Measurements from ENCODE around the gene MGAT5B.
A peak's percentile ranks its signal among the peaks of the same experiment; 100 is the strongest.
"Not testable (repeated sequence)": the region's sequence is repeated elsewhere in the genome, so short reads cannot be mapped to it uniquely, and the experiment has no call there.

Gene MGAT5B

DNA sequence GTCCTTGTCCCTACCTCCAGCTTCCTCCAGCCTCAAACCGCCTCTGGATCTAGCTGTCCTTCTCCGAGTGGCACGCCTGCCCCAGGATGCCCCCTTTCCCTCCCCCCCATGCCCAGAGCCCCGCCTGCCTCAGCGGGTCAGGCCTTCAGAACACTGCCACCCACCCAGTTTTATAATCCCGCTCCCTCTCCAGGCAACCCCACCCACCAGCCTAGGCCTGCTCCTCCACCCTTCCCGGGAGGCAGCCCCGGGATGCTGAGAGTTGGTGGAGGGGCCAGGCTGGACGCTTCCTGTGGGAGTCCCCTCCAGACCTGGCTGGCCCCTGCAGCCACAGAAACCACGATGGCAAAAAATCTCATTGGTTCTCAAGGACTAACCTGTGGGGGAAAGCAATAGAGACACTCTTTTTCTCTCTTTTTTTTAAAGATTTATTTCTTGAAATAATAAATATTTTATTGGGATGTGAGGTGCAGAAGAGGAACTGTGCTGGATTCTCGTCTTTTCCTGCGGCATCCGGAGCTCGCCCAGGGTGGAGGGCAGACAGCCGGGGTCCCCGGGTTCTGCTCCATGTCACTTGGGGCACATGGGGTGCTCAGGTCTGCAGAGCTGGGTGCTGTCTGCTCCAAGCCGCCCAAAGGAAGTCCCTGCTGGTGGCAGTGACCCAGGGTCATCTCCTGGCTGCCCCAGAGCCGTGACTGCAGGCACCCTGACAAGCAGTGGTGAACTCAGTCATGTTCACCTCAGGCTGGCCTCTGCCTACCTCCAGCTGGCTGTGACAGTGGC is 81.9 kb downstream of the MGAT5B start:
- no peak for DNase-seq (ENCODE audit: low spot score)

DNA sequence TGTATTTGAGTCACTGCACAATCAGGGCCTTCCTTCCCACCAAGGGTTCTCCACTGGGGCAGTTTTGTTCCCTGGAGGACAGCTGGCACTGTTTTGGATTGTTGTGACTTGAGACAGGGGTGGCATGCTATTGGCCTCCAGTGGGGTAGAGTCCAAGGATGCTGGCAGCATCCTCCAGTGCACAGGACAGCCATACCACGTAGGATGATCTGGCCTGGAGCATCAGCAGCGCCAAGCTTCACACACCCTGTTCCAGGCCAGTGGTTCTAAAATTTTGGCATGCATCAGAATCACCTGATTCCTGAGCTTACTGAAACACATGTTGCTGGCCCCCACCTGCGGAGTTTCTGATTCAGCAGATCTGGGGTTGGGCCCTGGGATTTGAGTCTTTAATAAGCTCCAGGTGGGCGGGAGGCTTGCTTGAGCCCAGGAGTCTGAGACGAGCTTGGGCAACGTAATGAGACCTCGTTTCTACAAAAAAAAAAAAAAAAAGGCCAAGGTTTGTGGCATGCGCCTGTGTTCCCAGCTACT is 83.2 kb downstream of the MGAT5B start:
- no peak for DNase-seq (ENCODE audit: low spot score)

GRCh38 chr17:76952402-76952801 is 84.2 kb downstream of the MGAT5B start:
- no peak for DNase-seq (ENCODE audit: low spot score)

DNA sequence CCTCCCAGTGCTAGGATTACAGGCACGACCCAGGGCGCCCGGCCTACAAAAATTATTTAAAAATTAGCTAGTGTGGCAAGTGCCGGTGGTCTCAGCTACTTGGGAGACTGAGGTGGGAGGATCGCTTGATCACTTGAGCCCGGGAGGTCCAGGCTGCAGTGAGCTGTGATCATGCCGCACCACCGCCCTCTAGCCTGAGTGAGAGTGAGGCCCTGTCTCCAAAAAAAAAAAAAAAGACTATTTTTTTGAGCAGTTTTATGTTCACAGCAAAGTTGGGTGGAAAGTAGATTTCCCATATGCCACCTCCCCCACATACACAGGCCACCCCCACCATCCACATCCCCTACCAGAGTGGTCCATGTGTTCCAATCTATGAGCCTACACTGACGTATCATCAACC is 84.9 kb downstream of the MGAT5B start:
- no peak for DNase-seq (ENCODE audit: low spot score)

GRCh38 chr17:76953946-76954345 is 85.7 kb downstream of the MGAT5B start:
- DNase-seq (ENCODE audit: low spot score), result no peak

DNA sequence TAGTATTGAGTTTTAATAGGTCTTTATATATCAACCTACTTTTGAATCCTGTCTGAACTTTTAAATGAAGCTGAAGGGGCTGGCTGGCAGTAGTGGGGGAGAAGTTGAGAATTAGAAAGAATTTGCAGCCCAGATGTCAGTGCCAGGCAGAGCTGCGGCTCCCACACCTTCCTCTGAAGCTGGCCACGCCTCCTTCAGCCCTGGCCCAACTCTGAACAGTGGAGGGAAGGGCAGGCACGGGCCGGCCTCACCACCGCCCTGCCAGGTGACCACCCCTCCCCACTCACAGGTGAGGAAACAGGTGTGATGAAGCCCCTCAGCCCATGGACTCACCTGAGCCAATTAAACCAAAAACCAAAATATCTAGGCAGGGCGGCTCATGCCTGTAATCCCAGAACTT is 87.0 kb downstream of the MGAT5B start:
- DNase-seq (ENCODE audit: low spot score), result no peak

DNA sequence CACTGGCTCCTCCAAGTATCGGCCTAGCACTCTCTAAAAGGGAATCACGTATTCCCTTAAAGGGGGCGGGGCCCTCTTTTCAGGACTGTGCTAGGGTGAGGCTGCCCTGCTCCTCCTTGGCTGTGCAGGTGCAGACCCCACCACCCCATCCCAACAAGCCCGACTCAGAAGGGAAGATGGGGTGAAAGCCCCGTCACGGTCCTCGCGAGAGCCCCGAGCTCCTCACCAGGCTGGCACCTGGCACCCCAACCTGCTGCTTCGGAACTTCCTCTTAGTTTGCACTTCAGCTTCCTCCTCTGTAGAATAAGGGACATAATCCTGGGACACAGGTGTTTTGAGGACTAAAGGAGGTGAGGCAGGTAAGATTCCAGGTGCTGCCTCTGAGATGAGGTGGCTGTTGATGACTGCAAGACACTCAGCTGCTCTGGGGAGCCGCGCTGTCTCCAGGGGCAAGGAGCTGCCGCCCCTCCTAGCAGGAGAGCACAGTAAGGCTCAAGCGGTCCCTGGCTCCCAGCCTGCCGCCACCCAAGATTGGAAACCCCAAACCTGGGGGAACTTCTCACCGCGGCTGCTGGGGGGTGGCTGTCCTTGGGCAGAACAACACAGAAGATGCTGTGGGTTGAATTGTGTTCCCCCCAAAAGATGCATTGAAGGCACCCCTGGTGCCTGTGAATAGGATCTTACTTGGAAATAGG is 88.8 kb downstream of the MGAT5B start:
- no peak for DNase-seq (ENCODE audit: low spot score)

DNA sequence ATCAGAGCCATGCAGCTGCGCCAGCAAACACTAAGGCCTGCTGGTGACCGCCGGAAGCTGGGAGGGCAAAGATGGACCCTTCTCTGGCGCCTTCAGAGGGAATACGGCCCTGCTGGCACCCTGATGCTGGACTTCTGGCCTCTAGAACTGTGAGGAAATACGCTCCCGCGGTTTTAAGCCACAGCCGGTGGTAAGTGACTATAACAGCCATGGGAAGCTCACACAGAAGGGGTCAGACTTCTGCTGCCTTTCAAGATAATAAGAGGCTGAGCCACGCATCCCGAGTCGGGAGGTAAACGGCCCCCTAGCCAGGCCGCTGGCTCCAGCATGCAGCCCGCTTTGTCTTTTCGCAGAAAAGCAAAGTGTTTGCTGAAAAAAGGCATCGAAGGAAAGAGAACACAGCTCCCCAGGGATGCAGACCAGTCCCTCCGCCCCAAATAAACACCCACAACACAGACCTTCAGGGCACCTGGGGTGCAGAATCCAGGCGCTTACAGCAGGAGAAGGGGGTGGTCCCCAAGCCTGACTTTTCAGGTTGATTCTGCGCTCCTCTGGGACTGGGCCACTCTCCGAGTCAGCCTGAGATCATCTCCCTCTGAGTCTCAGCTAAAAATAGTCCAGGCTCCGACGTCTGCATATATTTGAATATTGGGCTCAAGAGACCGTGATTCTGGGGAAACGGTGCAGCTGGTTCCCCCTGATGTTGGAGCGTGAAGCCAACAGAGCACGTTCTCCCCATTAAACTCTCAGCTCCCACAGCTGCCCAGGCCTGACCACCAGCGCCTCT is 89.7 kb downstream of the MGAT5B start:
- no peak for DNase-seq (ENCODE audit: low spot score)

DNA sequence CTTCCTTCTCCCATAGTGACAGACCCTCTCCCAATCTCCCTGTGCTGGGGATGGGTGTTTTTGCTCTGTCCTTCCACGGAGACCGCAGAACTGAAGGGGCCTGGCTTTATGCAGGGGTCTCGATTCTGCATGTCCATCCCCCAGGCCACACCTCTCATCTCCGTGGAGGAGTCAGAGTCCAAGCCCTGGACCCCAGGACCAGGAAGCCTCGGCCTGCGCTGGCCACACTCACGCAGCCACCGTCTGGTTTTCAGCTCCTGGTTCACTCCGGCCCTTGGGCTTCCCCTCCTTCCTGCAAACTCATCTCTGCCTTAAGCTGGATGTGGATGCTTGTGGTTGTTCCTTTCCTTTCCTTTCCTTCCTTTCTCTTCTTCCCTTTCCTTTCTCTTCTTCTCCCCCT is 90.8 kb downstream of the MGAT5B start:
- DNase-seq (ENCODE audit: low spot score), result no peak

GRCh38 chr17:76961869-76962268 is 93.7 kb downstream of the MGAT5B start:
- no peak for DNase-seq (ENCODE audit: low spot score)

GRCh38 chr17:76962858-76963257 is 94.7 kb downstream of the MGAT5B start:
- DNase-seq (ENCODE audit: low spot score), result no peak

- DNase-seq (ENCODE audit: low spot score), result no peak
Measured at GRCh38 chr17:76966016-76966415, 97.8 kb downstream of the MGAT5B start.

DNA sequence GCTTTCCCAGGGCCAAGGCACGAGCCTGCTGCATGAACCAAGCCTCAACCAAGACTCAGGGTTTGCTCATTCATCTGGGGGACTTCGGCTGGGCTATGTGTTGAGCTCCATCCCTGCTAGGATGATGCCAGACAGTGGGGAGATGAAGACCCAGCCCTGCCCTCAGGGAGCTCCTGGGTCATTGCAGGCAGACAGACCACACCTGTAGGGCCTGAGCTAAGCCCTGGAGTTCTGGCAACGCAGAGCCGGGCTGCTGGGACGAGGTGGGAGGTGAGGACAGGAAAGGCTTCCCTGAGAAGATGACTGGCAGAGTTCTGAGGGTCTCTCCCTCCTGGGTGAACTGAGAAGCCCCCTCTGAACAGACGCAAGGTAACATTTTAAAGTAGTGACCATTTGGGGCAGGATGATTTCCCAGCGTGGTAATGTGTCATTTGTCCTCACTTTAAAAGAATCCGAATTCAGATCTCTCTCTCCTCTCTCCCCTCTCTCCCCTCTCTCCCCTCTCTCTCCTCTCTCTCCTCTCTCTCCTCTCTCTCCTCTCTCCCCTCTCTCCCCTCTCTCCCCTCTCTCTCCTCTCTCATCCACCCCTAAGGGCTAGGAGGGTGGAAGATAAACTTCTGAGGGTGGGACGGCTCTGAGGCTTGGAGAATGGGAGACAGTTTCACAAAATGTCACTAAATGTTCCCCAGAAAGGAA is 98.4 kb downstream of the MGAT5B start:
- no peak for DNase-seq (ENCODE audit: low spot score)

DNA sequence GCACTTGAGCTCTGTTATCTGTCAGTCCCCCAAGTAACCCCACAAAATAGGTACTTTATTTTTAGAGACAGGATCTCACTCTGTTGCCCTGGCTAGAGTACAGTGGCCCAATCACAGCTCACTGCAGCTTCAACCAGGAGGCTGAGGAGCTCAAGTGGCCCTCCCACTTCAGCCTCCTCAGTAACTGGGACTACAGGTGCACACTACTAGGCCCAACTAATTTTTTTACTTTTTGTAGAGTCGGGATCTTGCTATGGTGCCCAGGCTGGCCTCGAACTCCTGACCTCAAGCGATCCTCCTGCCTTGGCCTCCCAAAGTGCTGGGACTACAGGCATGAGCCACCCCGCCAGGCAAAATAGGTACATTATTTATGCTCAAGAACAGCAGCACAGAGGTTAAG is 99.6 kb downstream of the MGAT5B start:
- DNase-seq (ENCODE audit: low spot score), result no peak

GRCh38 chr17:76968707-76969597 is 100.7 kb downstream of the MGAT5B start:
- DNase-seq (ENCODE audit: low spot score), result peak; percentile 39

- DNase-seq (ENCODE audit: low spot score), result no peak
Measured at GRCh38 chr17:76969598-76970172, 101.5 kb downstream of the MGAT5B start.

GRCh38 chr17:76970228-76970627 is 102.0 kb downstream of the MGAT5B start:
- DNase-seq (ENCODE audit: low spot score), result not testable (repeated sequence)

- DNase-seq (ENCODE audit: low spot score), result no peak
Measured at GRCh38 chr17:76972046-76972641, 103.9 kb downstream of the MGAT5B start.

DNA sequence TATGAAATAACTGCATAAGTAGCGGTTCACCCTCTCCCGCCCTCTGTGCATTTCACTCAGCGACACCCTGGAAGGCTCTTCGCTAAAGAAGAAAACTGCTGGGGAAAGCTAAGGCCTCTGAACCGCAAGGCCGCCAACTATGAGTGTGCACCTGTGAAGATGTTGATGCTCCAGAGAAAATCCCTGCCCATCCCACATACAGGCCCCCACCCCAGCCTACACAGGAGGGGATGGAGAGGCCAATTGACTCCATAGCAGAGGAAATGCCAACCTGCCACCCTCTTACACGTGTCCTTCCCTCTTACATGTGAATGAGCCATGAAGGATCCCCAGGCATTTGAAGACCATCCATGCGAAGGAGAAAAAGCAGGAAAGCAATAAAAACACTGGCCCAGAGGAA is 104.8 kb downstream of the MGAT5B start:
- DNase-seq (ENCODE audit: low spot score), result no peak

DNA sequence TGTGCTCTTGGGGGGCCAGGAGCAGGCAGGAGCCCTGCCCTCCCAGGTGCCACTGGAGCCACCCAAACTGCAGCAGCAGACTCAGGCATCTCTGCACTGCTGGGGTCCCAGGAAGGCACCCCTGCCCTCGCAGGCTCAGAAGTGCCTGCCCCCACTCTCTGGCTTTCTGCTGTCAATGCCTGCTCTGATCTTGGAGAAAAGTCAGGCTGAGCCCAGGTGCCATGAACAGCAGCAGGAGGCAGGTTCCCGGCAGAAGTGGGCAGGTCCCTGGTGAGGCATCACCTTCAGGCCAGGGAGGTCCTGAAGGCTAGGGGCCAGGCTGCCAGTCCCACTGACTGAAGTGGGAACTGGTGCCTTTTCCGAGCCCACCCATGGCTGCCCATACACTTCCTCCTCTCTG is 106.5 kb downstream of the MGAT5B start:
- no peak for DNase-seq (ENCODE audit: low spot score)

All from CD4-positive, alpha-beta T cell treated with Interleukin-2 at 100 ng/mL for 4 hours (primary cell).